ENCODE measurements around the gene KRT17. TPM values are rescaled to one million over a fixed set of nuclear protein-coding genes. Genes with fewer than 3 reads are reported as not detected.

Gene KRT17
- total and polyA plus RNA-seq, 2 donors (not counting 1 experiment from before 2014, with no cell fraction given) = 0.50 to 0.89 TPM

DNA sequence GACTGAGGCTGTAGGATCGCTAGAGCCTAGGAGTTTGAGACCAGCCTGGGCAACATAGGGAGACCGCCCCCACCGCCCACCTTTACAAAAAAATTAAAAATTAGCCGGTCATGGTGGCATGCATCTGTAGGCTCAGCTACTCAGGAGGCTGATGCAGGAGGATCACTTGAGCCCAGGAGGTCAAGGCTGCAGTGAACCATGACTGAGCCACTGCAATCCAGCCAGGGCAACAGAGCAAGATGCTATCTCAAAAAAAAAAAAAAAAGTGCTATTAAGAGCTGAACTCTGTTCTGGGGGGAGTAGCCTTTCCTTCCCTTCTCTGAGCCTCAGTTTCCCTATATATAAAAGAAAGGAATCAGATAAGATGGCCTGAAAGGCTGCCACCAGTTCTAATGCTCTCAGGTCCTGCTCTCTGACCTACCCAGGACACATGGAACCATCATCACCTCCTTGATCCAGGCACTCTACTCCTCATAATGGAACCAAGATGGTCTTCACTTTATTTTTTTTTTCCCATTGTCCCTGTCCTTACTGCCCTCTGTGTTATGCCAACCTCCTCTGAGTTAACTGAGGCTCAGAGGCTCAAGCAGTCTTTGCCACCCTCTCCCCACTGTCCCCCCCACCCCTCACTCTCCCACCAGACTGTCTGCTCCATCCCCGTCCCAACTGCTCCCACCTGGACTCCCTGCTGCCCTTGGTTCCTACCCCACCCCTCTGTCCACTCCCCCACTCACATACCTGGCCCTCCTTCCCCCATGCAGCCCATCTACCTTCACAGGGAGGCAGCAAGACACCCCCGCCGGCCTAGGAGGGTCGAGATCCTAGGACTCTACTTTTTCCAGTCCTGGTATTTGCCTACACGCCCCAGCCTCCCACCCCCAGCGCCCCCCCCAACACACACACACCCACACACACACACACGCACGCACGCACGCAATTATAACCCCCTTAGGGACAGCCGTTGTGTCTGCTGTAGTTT is 40.5 kb upstream of the KRT17 start:
- H3K4me2 ChIP-seq (ENCODE audit: extremely low read depth, insufficient read depth, low read length) = peak overlapping the region; percentile 61
- no peaks in the 10 kb centered on the region for H3K9me3 ChIP-seq (ENCODE audit: control insufficient read depth, insufficient read depth, low read depth, low read length)
- no peaks in the 10 kb centered on the region for H3K27me3 ChIP-seq (ENCODE audit: control insufficient read depth, insufficient read depth, low read length)
- H2AFZ ChIP-seq (ENCODE audit: low read length) = peak overlapping the region; percentile 56
- H3K4me1 ChIP-seq (ENCODE audit: control insufficient read depth, extremely low read depth, insufficient read depth, low read length) = peaks cover 8% of the 10 kb centered on the region
- H3K36me3 ChIP-seq (ENCODE audit: control insufficient read depth, insufficient read depth, low read length) = no peaks in the 10 kb centered on the region
- H3K27ac ChIP-seq (ENCODE audit: insufficient read depth, low read length) = no peak overlapping the region
- no peaks in the 10 kb centered on the region for H4K20me1 ChIP-seq (ENCODE audit: control insufficient read depth, extremely low read depth, insufficient read depth, low read length)
- H3K4me3 ChIP-seq (replicated peaks in 1 of 4; ENCODE audit: control extremely low read depth in 1 of 4, insufficient read depth in 1 of 4, low read depth in 3 of 4, low read length in 4 of 4) = peak overlapping the region in 2 of 4 experiments; percentile 55 to 59
- no peaks in the 10 kb centered on the region for H3K79me2 ChIP-seq (ENCODE audit: control insufficient read depth, insufficient read depth, low read length)
- no peak for DNase-seq (ENCODE audit: low read depth in 2 of 2)
- TF ChIP-seq EZH2 (IDR thresholded peaks at IDR 0.05; ENCODE audit: low read length, missing control alignments) = no peak
- TF ChIP-seq, protein P1, sequence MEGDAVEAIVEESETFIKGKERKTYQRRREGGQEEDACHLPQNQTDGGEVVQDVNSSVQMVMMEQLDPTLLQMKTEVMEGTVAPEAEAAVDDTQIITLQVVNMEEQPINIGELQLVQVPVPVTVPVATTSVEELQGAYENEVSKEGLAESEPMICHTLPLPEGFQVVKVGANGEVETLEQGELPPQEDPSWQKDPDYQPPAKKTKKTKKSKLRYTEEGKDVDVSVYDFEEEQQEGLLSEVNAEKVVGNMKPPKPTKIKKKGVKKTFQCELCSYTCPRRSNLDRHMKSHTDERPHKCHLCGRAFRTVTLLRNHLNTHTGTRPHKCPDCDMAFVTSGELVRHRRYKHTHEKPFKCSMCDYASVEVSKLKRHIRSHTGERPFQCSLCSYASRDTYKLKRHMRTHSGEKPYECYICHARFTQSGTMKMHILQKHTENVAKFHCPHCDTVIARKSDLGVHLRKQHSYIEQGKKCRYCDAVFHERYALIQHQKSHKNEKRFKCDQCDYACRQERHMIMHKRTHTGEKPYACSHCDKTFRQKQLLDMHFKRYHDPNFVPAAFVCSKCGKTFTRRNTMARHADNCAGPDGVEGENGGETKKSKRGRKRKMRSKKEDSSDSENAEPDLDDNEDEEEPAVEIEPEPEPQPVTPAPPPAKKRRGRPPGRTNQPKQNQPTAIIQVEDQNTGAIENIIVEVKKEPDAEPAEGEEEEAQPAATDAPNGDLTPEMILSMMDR (conservative IDR thresholded peaks at IDR 0.05 in 1 of 2, IDR thresholded peaks at IDR 0.05 in 1 of 2; ENCODE audit: low read depth in 1 of 2, low read length in 2 of 2) = no peak
- no peak overlapping the region for H3K9ac ChIP-seq (ENCODE audit: insufficient read depth, low read length)

DNA sequence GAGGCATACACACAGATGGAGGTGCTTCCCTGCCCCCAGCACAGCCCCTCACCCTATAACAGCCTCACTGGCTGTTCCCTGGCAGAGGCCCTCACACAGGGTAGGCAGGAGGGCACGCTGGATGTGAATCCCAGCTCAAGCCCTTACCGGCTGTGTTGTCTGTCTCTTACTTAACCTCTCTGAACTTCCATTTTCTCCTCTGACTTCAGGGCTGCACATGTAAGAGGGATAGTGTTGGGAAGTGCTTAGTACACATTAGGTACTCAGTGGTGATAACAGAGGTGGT is 39.7 kb upstream of the KRT17 start:
- H3K27me3 ChIP-seq (ENCODE audit: control insufficient read depth, insufficient read depth, low read length) = no peaks in the 10 kb centered on the region
- DNase-seq (ENCODE audit: low read depth in 2 of 2) = no peak
- H3K36me3 ChIP-seq (ENCODE audit: control insufficient read depth, insufficient read depth, low read length) = no peaks in the 10 kb centered on the region
- peaks cover 8% of the 10 kb centered on the region for H3K4me1 ChIP-seq (ENCODE audit: control insufficient read depth, extremely low read depth, insufficient read depth, low read length)
- H4K20me1 ChIP-seq (ENCODE audit: control insufficient read depth, extremely low read depth, insufficient read depth, low read length) = no peaks in the 10 kb centered on the region
- no peak overlapping the region for H3K9ac ChIP-seq (ENCODE audit: insufficient read depth, low read length)
- H3K27ac ChIP-seq (ENCODE audit: insufficient read depth, low read length) = no peak overlapping the region
- H3K79me2 ChIP-seq (ENCODE audit: control insufficient read depth, insufficient read depth, low read length) = no peaks in the 10 kb centered on the region
- H3K9me3 ChIP-seq (ENCODE audit: control insufficient read depth, insufficient read depth, low read depth, low read length) = no peaks in the 10 kb centered on the region
- H2AFZ ChIP-seq (ENCODE audit: low read length) = no peak overlapping the region
- H3K4me2 ChIP-seq (ENCODE audit: extremely low read depth, insufficient read depth, low read length) = no peak overlapping the region
- H3K4me3 ChIP-seq (replicated peaks in 1 of 4; ENCODE audit: control extremely low read depth in 1 of 4, insufficient read depth in 1 of 4, low read depth in 3 of 4, low read length in 4 of 4) = no peak overlapping the region
- TF ChIP-seq, protein P1 (conservative IDR thresholded peaks at IDR 0.05 in 1 of 2, IDR thresholded peaks at IDR 0.05 in 1 of 2; ENCODE audit: low read depth in 1 of 2, low read length in 2 of 2) = no peak
- no peak for TF ChIP-seq EZH2 (IDR thresholded peaks at IDR 0.05; ENCODE audit: low read length, missing control alignments)

GRCh38 chr17:41663451-41664171 is 39.2 kb upstream of the KRT17 start:
- no peaks in the 10 kb centered on the region for H3K36me3 ChIP-seq (ENCODE audit: control insufficient read depth, insufficient read depth, low read length)
- DNase-seq (ENCODE audit: low read depth in 2 of 2) = no peak
- H3K79me2 ChIP-seq (ENCODE audit: control insufficient read depth, insufficient read depth, low read length) = no peaks in the 10 kb centered on the region
- no peak overlapping the region for H3K4me2 ChIP-seq (ENCODE audit: extremely low read depth, insufficient read depth, low read length)
- H2AFZ ChIP-seq (ENCODE audit: low read length) = no peak overlapping the region
- TF ChIP-seq, protein P1 (conservative IDR thresholded peaks at IDR 0.05 in 1 of 2, IDR thresholded peaks at IDR 0.05 in 1 of 2; ENCODE audit: low read depth in 1 of 2, low read length in 2 of 2) = no peak
- no peak for TF ChIP-seq EZH2 (IDR thresholded peaks at IDR 0.05; ENCODE audit: low read length, missing control alignments)
- peaks cover 8% of the 10 kb centered on the region for H3K4me1 ChIP-seq (ENCODE audit: control insufficient read depth, extremely low read depth, insufficient read depth, low read length)
- H4K20me1 ChIP-seq (ENCODE audit: control insufficient read depth, extremely low read depth, insufficient read depth, low read length) = no peaks in the 10 kb centered on the region
- no peaks in the 10 kb centered on the region for H3K9me3 ChIP-seq (ENCODE audit: control insufficient read depth, insufficient read depth, low read depth, low read length)
- no peak overlapping the region for H3K4me3 ChIP-seq (replicated peaks in 1 of 4; ENCODE audit: control extremely low read depth in 1 of 4, insufficient read depth in 1 of 4, low read depth in 3 of 4, low read length in 4 of 4)
- no peak overlapping the region for H3K9ac ChIP-seq (ENCODE audit: insufficient read depth, low read length)
- no peaks in the 10 kb centered on the region for H3K27me3 ChIP-seq (ENCODE audit: control insufficient read depth, insufficient read depth, low read length)
- no peak overlapping the region for H3K27ac ChIP-seq (ENCODE audit: insufficient read depth, low read length)
